ENCODE measurements around the gene ODF2. TPM values are rescaled to one million over a fixed set of nuclear protein-coding genes. Genes with fewer than 3 reads are reported as not detected.

The ODF2 gene
- total and polyA plus RNA-seq, 2 of the 13 experiments (the other 11 are each of a cell fraction or from before 2014, with no cell fraction given): 9.8 to 31.3 TPM

- DNase-seq (ENCODE audit: low spot score): no peak
- intact Hi-C loops (cut with micrococcal nuclease; ENCODE audit: unreplicated experiment): no loop called here
- no peak overlapping the region for H3K4me2 ChIP-seq (ENCODE audit: low read depth, low read length)
- no peak overlapping the region for H3K9ac ChIP-seq (ENCODE audit: insufficient read depth, low read depth, low read length)
- no peaks in the 10 kb centered on the region for H3K9me3 ChIP-seq (ENCODE audit: low read length)
- peaks cover 8 to 43% of the 10 kb centered on the region in 2 experiments for H3K36me3 ChIP-seq (replicated peaks in 1 of 2; ENCODE audit: control insufficient read depth in 1 of 2, insufficient read depth in 2 of 2, low read length in 2 of 2)
- no peak for ATAC-seq
- in situ Hi-C loops (cut with HindIII; ENCODE audit: extremely low pct_ligation_motif_present, low pct_unique_long_range_greater_than_20kb): no loop called here
- no peak overlapping the region for H3K4me3 ChIP-seq (replicated peaks in 1 of 3; ENCODE audit: insufficient read depth in 1 of 3, low read depth in 2 of 3, low read length in 3 of 3)
- H2AFZ ChIP-seq (ENCODE audit: low read length): no peak overlapping the region
- H3K79me2 ChIP-seq (ENCODE audit: insufficient read depth, low read length): no peaks in the 10 kb centered on the region
- no TSS peak for BruUV-seq (replicated peaks)
- ChIA-PET POLR2A (interaction anchor here (1.5 kb wide), 1 partner anchor 19 kb away, joined by 6 read pairs; no protein-coding TSS in a partner anchor), CTCF (ENCODE audit: low intra/inter-chr PET ratio, low total read pairs) (no interaction called here)
- H3K27me3 ChIP-seq (ENCODE audit: control insufficient read depth in 1 of 2, insufficient read depth in 2 of 2, low read length in 2 of 2): no peaks in the 10 kb centered on the region
- WGBS (ENCODE audit: low lambda C conversion rate): 100% methylated on average over 4 of the region's 4 CpGs
- FAIRE-seq: no peak
- no peak overlapping the region for H3K27ac ChIP-seq (ENCODE audit: extremely low read length, insufficient read depth, low read length)
- TF ChIP-seq HHEX (CRISPR knock-in tag; IDR thresholded peaks at IDR 0.05) (no peak), MXD4 (CRISPR knock-in tag; IDR thresholded peaks at IDR 0.05) (no peak), ZNF790 (CRISPR knock-in tag; IDR thresholded peaks at IDR 0.05; ENCODE audit: borderline replicate concordance) (no peak), ZBTB21 (CRISPR knock-in tag; IDR thresholded peaks at IDR 0.05) (no peak), ZBTB33 (CRISPR knock-in tag; IDR thresholded peaks at IDR 0.05) (no peak), ARNT2 (CRISPR knock-in tag; IDR thresholded peaks at IDR 0.05; ENCODE audit: low read depth) (no peak), BHLHE40 (IDR thresholded peaks at IDR 0.05; ENCODE audit: low read length) (no peak), ZBTB14 (CRISPR knock-in tag; IDR thresholded peaks at IDR 0.05) (no peak), ONECUT2 (CRISPR knock-in tag; IDR thresholded peaks at IDR 0.05) (no peak), NKX3-1 (CRISPR knock-in tag; IDR thresholded peaks at IDR 0.05) (no peak), ZNF83 (CRISPR knock-in tag; IDR thresholded peaks at IDR 0.05; ENCODE audit: borderline replicate concordance) (no peak), SP2 (CRISPR knock-in tag; IDR thresholded peaks at IDR 0.05) (no peak)
- no peaks in the 10 kb centered on the region for H3K4me1 ChIP-seq (ENCODE audit: insufficient read depth, low read length)
- H4K20me1 ChIP-seq (ENCODE audit: insufficient read depth, low read length): no peaks in the 10 kb centered on the region
Measured at GRCh38 chr9:128532581-128532980, 76.8 kb downstream of the ODF2 start.

Measured in HepG2 (cell line).